Activated CD8-positive, alpha-beta memory T cell treated with anti-CD3 and anti-CD28 coated beads for 48 hours (primary cell): ENCODE results near the gene ADAMTS17.

ENCODE experiments used
- DNase-seq, 3 experiments: peaks; one replicate each; pipeline ENCODE4 v3.0.0-alpha.2; 2020; ENCODE audit warnings: low read depth in 2 of 3, low spot score in 2 of 3

The ADAMTS17 gene

DNA sequence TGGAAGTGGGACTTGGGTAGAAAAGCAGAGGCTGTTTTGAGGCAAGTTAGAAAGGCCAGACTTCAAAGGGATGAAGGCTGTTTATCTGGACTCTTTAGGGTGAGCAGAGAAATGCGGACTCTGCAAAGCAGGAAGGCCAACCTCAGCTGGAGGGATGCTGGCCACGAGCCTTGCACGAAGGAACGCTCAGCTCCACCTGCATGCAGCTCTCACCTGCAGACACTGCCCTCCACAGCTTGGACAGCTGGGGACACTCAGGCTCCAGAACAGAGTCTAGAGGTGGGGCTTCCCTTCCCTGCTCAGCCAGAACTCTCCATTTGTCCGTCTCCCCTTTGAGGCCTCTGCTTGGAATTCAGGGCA, 229.7 kb downstream of the ADAMTS17 start:
- DNase-seq: no peak

DNA sequence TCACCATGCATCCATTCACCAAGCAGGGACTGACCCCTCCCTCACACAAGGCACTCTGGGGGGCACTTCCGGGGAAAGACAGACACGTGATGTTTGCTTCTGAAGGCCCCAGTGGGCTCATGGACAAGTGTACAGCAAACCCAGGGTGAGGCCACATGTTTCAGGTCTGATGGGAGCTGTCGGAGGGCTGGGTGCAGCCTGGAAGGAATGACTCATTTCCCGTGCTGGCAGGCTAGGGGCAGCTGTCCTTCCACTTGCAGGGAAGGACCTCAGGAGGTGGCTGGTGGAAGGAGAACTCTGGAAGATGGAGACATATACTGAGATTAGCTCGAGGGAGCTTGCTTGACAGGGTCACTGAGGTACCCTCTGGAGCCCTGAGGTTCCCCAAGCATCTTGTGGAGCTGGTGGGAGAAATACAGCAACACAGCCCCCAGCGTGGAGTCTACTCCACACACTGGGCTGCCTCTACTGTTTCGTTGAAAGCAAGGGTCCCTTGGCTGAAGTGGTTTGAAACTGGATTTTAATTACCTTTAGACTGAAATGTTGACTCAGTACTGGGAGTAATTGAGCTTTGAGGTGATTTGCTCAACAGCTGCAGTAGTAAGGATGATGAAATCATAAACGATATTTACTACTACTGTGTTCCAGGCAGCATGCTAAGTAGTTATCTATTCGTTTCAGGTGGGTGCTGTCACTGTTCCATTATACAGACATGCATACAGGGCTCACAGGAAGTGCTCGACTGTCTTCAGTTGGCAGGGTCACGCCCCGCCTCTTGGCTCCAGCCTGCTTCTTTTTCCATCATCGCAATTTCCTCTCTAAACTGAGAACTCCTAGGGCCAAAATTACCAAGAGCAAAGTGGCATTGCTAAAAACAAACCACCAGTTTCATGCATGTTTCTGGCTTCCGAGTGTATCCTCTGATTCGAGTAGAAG, 230.4 kb downstream of the ADAMTS17 start:
- peak in 1 of 3 experiments; percentile 17 for DNase-seq

DNA sequence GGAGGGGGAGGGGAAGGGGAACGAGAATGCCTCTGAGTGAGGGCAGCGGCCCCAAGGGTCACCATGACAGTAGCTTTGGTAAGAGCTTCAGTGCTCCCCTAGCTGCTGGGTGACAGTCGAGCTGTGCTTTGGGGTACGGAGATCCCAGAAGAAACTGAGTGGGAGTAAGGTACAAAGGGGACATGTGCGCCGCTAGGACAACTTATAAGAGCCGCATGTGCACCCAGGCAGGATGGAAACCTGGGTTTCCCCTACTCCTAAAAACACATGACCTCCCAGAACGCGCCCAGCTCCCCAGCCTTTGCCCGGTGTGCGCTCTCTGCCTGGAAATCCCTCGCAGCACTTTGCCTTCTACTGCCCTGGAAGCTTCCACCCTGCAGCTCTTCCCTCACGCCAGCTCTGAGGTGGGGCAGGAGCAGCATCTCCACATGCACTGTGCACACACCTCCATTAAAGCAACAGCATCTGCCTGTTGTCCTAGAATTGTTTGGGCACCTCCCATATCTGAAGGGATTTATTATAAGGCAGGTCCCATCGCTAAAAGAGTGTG, 232.2 kb downstream of the ADAMTS17 start:
- no peak for DNase-seq

DNA sequence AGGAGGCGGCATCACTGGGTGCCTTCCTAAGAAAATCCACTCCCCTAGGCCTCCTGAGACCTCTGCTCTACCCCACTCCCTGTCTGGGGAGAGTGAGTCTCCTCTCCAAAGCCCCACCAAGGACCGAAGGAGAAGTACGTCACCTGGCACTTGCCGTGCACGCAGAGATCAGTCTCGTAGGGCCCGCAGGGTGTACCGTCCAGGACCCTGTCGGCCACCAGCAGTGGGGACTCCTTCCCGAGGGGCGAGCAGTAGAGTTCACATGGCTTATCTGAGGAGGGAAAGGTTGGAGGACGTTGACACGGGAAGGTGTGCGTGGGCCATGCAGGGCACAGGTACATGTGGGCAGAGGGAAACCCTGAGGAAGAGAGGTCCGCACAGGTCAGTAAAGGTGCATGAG, 232.9 kb downstream of the ADAMTS17 start:
- DNase-seq: no peak

DNA sequence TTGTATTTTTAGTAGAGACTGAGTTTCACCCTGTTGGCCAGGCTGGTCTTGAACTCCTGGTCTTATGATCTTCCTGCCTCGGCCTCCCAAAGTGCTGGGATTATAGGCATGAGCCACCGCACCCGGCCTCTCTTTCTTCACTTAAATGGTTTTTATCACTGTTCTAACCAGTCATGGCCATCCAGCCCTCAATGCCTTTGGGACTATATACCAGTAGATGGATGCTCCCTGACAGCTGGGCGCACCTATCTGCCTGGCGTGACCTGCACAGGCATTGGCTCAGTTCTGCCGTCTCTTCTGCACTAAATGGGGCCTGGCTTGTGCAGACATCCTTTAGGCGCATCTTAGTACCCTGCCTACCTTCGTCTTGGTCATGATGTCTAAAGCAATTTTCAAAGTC, 233.4 kb downstream of the ADAMTS17 start:
- no peak for DNase-seq

DNA sequence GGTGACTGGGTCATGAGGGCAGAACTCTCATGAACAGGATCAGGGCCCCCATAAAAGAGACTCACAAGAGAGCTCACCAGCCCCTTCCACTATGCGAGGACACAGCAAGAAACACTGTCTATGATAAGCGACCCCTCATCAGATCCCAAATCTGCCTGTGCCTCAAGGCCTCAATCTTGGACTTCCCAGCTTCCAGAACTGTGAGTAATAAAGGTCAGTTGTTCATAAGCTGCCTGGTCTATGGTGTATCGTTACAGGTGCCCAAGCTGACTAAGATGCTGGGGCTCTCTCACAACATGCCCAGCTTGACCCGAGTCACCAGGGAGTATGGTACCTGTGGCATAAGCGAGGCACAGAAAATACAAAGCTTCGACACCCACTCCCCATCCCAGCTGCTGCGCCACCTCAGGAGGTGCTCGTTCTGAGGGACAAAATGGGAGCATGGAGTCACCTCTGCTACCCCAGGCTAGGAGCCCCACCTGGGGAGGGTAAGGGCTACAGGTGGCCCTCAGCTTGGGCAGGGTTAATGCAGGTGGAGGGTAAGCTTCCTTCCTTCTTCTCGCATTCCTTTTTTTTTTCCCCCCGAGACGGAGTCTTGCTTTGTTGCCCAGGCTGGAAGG, 234.1 kb downstream of the ADAMTS17 start:
- no peak for DNase-seq

DNA sequence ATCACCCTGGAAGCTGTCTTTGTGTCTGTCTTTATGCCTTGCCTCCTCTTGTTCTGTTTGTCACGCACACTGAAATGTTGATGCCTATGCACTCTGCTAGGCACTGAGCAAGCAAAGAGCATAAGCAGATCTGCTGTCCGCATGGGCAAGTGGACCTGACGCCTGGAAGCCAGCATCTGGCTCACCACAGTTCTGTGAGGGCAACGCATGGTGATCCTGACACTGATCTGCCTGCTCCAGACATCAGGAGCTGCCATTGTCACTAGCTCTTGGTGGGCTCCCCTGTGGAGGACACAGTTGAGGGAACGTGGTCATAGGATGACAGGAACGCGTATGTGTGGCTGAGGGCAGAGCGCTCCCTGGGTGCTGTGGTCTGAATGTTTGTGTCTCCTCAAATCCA, 234.6 kb downstream of the ADAMTS17 start:
- DNase-seq: no peak

DNA sequence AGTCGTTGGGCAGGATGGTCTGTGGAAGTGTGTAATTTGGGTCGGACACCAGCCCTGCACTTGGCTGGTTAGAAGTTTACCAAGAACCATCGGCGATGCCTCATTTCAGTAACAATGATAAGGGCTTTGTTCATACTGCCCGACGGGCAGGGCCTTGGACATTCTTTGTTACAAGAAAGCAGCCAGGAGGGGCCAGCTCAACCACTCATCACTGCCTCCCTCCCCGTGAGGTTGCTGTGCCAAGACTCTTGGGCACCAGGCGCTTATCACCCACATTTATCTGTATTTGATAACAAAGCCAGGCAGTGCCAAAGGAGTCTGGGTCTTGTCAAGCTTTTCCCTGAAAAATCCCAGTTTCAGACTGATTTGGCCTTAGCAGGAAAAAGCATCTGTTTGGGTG, 235.0 kb downstream of the ADAMTS17 start:
- no peak for DNase-seq

DNA sequence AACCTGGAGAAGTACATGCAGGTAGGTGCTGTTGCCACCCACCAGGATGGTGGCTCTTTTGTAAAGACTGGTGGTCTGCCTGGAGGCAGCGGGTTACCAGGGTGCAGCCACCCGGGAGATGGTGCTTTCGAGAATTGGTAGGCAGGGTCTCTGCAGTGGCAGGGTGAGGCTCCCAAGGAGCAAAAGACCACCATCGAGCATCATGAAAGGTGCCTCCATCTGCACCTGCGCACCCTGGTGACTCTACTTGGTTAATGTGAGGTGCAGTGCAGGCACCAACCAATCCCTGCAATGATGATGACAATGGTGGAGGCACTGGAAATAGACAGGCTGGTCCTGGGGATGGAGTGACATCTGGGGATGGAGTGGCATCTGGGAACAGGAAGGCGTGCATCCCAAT, 236.7 kb downstream of the ADAMTS17 start:
- no peak for DNase-seq

DNA sequence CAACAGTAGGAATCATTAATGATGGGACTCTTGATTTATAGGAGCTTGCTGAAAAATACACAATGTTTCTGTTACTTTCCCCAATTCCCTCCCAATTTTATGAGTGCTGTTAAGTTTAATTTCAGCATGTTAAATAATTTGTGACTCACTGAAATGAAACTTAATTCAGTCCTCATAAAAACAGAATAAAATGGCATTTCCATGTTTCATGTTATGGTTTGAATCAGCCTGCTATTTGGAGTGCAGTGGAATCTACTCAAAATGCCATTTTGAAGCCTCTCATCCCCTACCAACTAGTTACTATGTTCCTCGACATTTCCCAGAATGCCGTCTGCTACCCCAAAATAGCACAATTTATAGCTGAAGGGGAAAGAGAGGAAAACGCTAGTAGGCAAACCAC, 237.5 kb downstream of the ADAMTS17 start:
- no peak for DNase-seq

DNA sequence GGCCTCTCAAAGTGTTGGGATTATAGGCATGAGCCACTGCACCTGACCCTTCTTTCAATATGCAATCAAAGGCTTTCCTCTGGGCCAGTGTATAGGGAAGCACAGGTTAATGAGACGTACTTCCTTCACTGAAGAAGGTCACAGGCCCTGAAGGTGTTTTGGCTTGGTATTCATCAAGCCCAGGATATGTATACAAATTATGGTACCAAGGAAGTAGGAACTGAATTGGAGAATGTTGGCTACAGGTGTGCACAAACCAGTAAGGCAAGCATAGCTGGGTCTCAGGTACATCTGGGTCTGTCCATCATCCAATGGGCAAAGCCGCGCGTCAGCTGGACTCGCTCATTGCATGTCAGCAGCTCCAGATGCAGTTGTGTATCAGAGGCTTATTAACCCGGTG, 237.9 kb downstream of the ADAMTS17 start:
- DNase-seq: no peak

DNA sequence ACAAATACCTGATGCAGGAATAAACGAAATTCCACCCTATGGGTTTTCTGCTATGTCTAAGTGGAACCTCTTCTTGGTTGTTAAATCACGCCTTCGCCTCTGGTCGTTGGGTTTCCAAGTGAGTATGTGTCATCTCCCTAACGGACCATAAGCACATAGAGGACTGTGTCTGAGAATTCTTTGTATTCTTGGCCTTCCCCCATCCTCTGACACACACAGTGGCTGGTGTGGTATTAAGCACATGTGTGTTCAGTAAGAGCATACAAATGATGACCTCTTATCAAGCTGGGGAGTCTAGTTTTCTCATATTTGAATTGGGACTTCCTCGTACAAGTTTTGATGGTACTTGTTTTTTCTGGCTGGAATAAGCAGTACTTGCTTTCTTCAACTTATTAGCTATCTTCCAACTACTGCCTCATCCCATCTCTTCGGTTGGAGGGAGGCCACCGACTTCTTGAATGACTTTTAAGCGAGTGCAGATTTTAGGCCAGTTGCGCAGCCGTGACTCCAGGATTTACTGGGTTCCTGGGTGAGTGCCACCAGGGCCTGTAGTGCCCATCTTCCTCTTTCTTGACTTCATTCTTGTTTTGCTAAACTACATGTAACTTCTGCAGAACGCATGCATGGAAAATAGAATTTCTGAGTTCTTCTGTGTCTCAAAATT, 240.2 kb downstream of the ADAMTS17 start:
- no peak for DNase-seq

DNA sequence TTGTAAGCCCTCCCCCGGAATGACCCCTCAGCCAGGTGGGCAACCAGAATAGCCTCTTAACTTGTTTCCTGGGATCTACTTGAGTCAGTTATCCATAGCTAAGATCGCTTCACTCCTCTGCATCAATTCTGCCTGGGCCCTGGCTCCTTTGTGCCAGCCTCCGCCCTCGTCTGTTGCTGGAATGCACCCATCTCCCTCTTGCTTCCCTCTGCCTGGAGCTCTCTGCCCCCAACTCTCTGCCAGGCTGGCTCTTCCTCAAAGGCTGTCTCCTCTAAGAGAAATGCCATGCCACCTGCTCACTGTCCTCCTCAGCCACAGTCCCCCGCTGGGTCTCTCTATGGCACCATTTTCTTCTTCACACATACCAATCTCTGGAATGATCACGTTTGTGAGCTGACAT, 240.8 kb downstream of the ADAMTS17 start:
- no peak for DNase-seq

DNA sequence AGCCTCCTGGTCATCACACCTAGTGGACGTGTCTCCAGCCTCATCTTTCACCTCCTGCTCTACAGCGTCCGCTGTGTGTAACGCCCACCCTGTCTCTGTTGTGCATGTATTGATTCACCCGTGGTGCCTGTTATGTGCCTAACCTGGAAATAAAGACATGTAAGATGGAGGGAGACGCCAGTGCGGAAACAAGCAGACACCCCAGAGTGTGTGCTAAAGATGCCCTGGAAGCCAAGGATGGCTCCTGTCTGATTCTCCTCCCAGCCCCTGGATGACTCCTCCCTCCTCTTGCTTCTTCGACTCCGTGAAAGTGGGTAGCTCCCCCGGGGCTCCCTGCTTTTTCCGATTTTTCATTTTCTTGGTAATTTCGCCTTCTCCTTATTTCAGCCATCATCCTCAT, 241.8 kb downstream of the ADAMTS17 start:
- no peak for DNase-seq

DNA sequence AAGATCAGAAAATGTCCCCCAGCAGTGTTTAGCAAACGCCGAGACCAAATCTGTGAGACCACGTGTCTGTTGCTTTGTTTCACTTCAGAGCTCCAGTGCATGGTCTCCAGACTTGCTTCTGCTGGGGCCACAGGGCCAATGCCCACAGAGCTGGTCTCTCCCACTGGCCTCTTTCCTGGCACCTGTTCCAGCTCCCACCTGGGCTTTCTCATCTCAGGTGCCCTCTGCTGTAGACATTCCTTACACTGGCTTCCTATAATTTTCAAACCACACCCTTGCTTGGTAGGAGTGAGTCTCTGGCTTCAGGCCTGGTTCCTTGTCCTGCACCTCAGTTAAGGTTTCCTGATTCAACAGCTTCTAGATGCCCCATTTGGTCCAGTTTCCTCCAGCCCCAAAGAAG, 243.1 kb downstream of the ADAMTS17 start:
- DNase-seq: no peak

DNA sequence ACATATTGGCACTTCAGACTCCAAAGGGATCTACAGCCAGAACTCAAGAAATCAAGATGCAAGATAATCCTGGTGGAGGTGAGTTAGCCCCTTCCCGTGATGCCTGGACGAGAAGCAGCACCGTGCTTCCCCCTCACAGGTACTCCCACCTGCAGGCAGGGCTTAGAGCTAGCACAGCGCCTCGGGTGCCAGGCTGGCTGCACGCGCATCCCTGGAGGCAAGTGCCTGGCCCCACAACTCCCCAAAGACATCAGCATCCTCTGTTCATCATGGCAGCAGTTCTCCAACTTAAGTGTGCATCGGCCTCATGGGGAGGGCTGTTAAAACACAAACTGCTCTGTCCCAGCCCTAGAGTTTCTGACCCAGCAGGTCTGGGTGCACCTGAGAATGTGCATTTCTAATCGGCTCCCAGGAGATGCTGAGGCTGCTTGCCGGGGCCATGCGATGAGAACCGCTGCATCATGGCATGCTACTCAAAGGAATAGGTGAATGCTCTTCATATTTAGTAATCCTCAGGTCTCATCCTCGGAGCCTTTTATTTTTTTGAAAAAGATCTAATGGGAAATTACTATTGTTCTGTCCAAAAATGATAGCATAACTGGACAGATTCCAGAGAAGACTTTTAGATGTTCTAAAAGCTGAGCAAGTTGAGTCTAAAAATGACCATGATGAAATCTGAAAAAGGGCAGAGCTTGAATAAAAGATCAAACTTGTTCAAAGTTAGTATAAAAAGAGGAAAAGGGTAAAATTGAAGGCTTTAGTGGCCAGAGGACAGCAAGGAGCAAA, 244.2 kb downstream of the ADAMTS17 start:
- no peak for DNase-seq

DNA sequence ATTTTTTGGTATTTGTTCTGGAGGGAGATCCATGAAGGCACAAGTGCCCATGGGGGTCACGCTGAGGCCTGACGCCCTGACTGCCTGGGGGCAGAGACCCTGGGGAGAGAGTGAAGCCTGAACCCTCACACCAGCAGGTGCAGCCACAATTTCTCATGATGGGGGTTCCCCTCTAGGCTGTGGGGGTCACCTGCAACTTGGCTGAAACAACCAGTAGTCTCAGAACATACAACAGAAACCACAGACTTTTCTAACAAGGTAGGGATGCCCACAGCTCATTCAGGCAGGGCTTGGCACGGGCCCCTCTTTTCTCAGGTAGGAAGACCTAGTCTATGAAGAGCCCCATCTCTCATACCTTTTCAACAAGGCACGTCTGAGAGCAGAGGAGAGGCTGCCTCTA, 245.1 kb downstream of the ADAMTS17 start:
- DNase-seq: no peak

DNA sequence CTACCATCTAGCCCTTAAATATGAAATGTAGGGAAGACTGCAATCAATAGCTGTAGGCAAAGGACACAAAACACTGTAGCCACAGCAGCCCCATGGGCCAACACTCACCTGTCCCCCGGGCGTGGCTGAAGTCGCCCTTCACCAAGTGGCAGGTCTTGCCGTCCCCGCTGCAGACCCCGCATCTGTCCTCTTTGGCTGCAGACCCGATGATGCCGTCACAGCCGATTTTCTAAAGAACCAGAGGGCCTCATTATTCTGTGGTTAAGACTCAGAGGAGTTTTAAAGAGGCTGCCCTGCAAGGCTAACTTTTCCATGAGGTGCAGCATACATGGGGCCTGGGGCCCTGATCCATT, 245.6 kb downstream of the ADAMTS17 start:
- DNase-seq: no peak

DNA sequence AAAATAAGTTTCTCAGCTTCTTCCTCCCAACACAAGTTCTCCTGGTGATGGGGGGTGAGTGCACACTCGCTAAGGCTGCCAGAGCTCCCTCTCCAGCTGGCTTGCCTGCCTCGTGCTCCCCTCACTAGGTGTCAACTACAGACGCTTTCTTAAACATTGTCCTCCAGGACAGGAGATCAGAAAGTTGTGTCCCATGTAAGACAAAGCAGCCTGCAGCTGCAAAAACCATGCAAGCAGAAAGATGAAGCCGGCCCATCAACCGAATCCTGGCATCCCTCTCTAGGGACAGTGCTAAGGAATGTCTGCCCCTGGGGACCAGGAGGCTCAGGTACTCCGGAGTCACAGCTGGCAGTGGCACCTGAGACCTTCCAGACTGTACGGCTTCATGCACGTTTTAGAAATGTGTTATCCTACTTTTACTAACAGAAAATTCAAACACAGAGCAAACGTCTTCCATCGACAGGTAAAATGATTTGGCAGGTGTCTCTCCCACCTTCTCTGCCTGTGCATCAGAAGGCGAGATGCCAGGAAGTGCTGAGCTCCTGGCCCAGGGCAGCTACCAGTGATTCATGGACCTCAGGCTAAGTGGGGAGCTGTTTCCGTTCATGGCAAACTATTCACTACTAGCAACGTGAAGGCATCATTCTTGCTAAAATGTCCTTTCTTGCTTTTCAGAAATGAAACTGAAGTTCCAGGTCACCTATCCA, 246.1 kb downstream of the ADAMTS17 start:
- DNase-seq: no peak

DNA sequence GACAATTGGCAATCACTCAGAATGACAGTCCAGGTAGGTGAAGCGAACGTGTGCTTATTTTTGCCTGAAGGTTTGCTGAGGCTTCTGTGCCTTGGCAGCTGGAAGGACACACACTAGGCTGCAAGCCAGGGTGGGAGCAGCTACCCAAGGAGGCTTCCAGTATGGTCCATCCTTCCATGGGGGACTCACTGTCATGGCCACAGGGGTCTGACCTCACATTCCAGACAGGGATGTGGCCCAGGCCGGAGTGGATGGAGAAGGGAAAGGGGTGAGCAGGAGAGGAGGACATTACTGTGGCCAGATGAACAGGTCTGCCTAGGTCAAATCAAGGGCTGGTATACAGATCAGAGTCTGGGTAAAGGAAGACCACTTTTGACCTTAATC, 247.7 kb downstream of the ADAMTS17 start:
- DNase-seq: no peak
